OCI-LY7 (cell line): ENCODE results near the gene KRT26. TPM values are rescaled to one million over a fixed set of nuclear protein-coding genes. Genes with fewer than 3 reads are reported as not detected.

ENCODE experiments used
- BruUV-seq: library from RNA; stranded (reverse); fragments of 400-500 nt; replicated peaks from 2 replicates; lab custom pipeline; 2021; lab: Mats Ljungman, UMichigan
- CTCF ChIA-PET: fragments of 300-600 bp; sonication (Branson Sonifier 250); formaldehyde crosslinking; loops from one replicate; lab custom pipeline; 2022; ENCODE audit warnings: antibody characterized with exemption; ENCODE audit not compliant: unreplicated experiment; lab: Charles Lee
- POLR2A ChIA-PET: fragments of 300-600 bp; sonication (Branson Sonifier 250); formaldehyde crosslinking; loops from one replicate; lab custom pipeline; 2022; ENCODE audit warnings: antibody characterized with exemption; lab: Charles Lee
- DNase-seq: peaks from one replicate; pipeline ENCODE4 v3.0.0-alpha.2; 2015; ENCODE audit warnings: low spot score
- H2AFZ ChIP-seq: fragments of 200-600 bp; sonication (generic), shearing (Covaris generic); 2 replicates; pipeline ENCODE4 v1.6.1; 2014; ENCODE audit warnings: mild to moderate bottlenecking, antibody characterized with exemption, low read length, moderate library complexity
- H3K27ac ChIP-seq: fragments of 200-600 bp; sonication (generic); 2 replicates; pipeline ENCODE4 v1.5.1; 2014; ENCODE audit warnings: mixed run types, low read depth, mild to moderate bottlenecking, moderate library complexity, low read length, inconsistent platforms; ENCODE audit not compliant: poor library complexity, severe bottlenecking
- H3K36me3 ChIP-seq: fragments of 200-600 bp; sonication (generic); 2 replicates; pipeline ENCODE4 v1.6.1; 2014; ENCODE audit warnings: mild to moderate bottlenecking, antibody characterized with exemption, low read length, moderate library complexity, mixed read lengths; ENCODE audit not compliant: insufficient read depth
- H3K4me1 ChIP-seq: fragments of 200-600 bp; sonication (generic); 2 replicates; pipeline ENCODE4 v1.5.1; 2014; ENCODE audit warnings: mild to moderate bottlenecking, low read length; ENCODE audit not compliant: insufficient read depth, poor library complexity, severe bottlenecking
- H3K4me2 ChIP-seq: fragments of 200-600 bp; sonication (generic); 2 replicates; pipeline ENCODE4 v1.6.1; 2014; ENCODE audit warnings: mild to moderate bottlenecking, low read length
- H3K4me3 ChIP-seq: fragments of 200-600 bp; sonication (generic); 2 replicates; pipeline ENCODE4 v1.5.1; 2014; ENCODE audit warnings: mild to moderate bottlenecking, low read depth, low read length; ENCODE audit not compliant: poor library complexity, severe bottlenecking
- H3K79me2 ChIP-seq: fragments of 200-600 bp; sonication (generic); 2 replicates; pipeline ENCODE4 v1.6.1; 2016; ENCODE audit warnings: low read depth, mild to moderate bottlenecking, low read length, moderate library complexity, mixed read lengths; ENCODE audit not compliant: insufficient read depth
- H3K9me2 ChIP-seq: fragments of 200-600 bp; sonication (generic); 2 replicates; pipeline ENCODE4 v1.6.1; 2016; ENCODE audit warnings: mild to moderate bottlenecking, low read length, mixed read lengths; ENCODE audit not compliant: insufficient read depth
- H3K9me3 ChIP-seq: fragments of 200-600 bp; sonication (generic); 2 replicates; pipeline ENCODE4 v1.6.1; 2014; ENCODE audit warnings: mild to moderate bottlenecking, mixed run types, low read length, mixed read lengths
- H4K20me1 ChIP-seq: fragments of 200-600 bp; sonication (generic); 2 replicates; pipeline ENCODE4 v1.6.1; 2014; ENCODE audit warnings: mild to moderate bottlenecking, antibody characterized with exemption, low read length, moderate library complexity, mixed read lengths; ENCODE audit not compliant: insufficient read depth
- CTCF ChIP-seq: fragments of 200-600 bp; sonication (generic); conservative IDR thresholded peaks from 2 replicates; pipeline ENCODE4 v1.5.1; 2014; ENCODE audit warnings: mild to moderate bottlenecking, antibody characterized with exemption, low read length, moderate library complexity, mixed read lengths
- EZH2phosphoT487 ChIP-seq: fragments of 200-600 bp; sonication (generic); IDR thresholded peaks from 2 replicates; pipeline ENCODE4 v1.6.1; 2018; ENCODE audit warnings: low read depth, borderline replicate concordance, mild to moderate bottlenecking, mixed run types, antibody characterized with exemption, low read length, moderate library complexity, mixed read lengths
- intact Hi-C: fragments of 100-400 bp; cut with micrococcal nuclease; formaldehyde crosslinking; loops from one replicate; pipeline ENCODE4 v1.10.0; 2022; ENCODE audit not compliant: unreplicated experiment
- total RNA-seq, 2 experiments: library from RNA; depleted of rRNA in 1 of 2; stranded (reverse); fragments of >200 nt in 1 of 2; shearing (Covaris generic) in 1 of 2; gene quantifications; 2 replicates each; pipeline ENCODE4 v1.2.3, GENCODE V29; 2014 to 2022

Gene KRT26
- total RNA-seq, 2 experiments from 2014 or later = not detected

- peaks cover 8% of the 10 kb centered on the region for H3K4me1 ChIP-seq
- no peak overlapping the region for H3K4me3 ChIP-seq
- no peaks in the 10 kb centered on the region for H3K9me2 ChIP-seq
- no peaks in the 10 kb centered on the region for H3K79me2 ChIP-seq
- no peaks in the 10 kb centered on the region for H3K36me3 ChIP-seq
- H3K27ac ChIP-seq = no peak overlapping the region
- ChIA-PET POLR2A (no interaction called here), CTCF (no interaction called here)
- DNase-seq = no peak
- H4K20me1 ChIP-seq = no peaks in the 10 kb centered on the region
- no TSS peak for BruUV-seq
- H3K9me3 ChIP-seq = no peaks in the 10 kb centered on the region
- intact Hi-C loops = loop anchor here (5.0 kb wide), 1 partner anchor 102 kb away; no protein-coding TSS in a partner anchor
- no peak overlapping the region for H3K4me2 ChIP-seq
- H2AFZ ChIP-seq = no peak overlapping the region
- TF ChIP-seq EZH2phosphoT487 = no peak
- TF ChIP-seq CTCF = no peak
Measured at GRCh38 chr17:40724656-40725055, 47.3 kb downstream of the KRT26 start.

- TF ChIP-seq CTCF = no peak
- TF ChIP-seq EZH2phosphoT487 = no peak
Measured at GRCh38 chr17:40722241-40722640, 49.8 kb downstream of the KRT26 start.

GRCh38 chr17:40720899-40721298 lies 51.1 kb downstream of the KRT26 start:
- no peaks in the 10 kb centered on the region for H4K20me1 ChIP-seq
- no TSS peak for BruUV-seq
- H3K79me2 ChIP-seq = no peaks in the 10 kb centered on the region
- H2AFZ ChIP-seq = no peak overlapping the region
- no peak for DNase-seq
- H3K4me2 ChIP-seq = no peak overlapping the region
- intact Hi-C loops = no loop called here
- H3K9me3 ChIP-seq = no peaks in the 10 kb centered on the region
- H3K36me3 ChIP-seq = no peaks in the 10 kb centered on the region
- POLR2A ChIA-PET = no interaction called here
- no peaks in the 10 kb centered on the region for H3K4me1 ChIP-seq
- H3K4me3 ChIP-seq = no peak overlapping the region
- CTCF ChIA-PET = no interaction called here
- no peaks in the 10 kb centered on the region for H3K9me2 ChIP-seq
- no peak for TF ChIP-seq EZH2phosphoT487
- no peak for TF ChIP-seq CTCF
- H3K27ac ChIP-seq = no peak overlapping the region

More at GRCh38 chr17:40722241-40722640, 49.8 kb downstream of the KRT26 start:
- CTCF ChIA-PET = no interaction called here
- no TSS peak for BruUV-seq
- Histone ChIP-seq H2AFZ (no peak overlapping the region), H3K4me1 (no peaks in the 10 kb centered on the region), H3K4me2 (no peak overlapping the region), H4K20me1 (no peaks in the 10 kb centered on the region), H3K4me3 (no peak overlapping the region), H3K9me2 (no peaks in the 10 kb centered on the region), H3K9me3 (no peaks in the 10 kb centered on the region), H3K27ac (no peak overlapping the region), H3K36me3 (no peaks in the 10 kb centered on the region), H3K79me2 (no peaks in the 10 kb centered on the region)
- no peak for DNase-seq
- POLR2A ChIA-PET = no interaction called here
- intact Hi-C loops = no loop called here
